Astrocyte of the cerebellum (primary cell): Measurements from ENCODE around the gene RICTOR.

Experiments used
- DNase-seq: peaks from one replicate; pipeline ENCODE4 v3.0.0-alpha.2; 2011; ENCODE audit warnings: low read depth
- H3K4me3 ChIP-seq: 2 replicates; pipeline ENCODE4 v1.5.1; 2011; ENCODE audit warnings: mild to moderate bottlenecking, low read depth, low read length, moderate library complexity
- in situ Hi-C: cut with HindIII; loops from 2 replicates; pipeline ENCODE4 v1.10.0; 2017; ENCODE audit warnings: low sequenced_read_pairs
- TF ChIP-seq, protein P1 (sequence below): IDR thresholded peaks from 2 replicates; pipeline ENCODE4 v1.5.1; 2012; ENCODE audit warnings: low read length, low read depth, moderate library complexity, mild to moderate bottlenecking; ENCODE audit errors: missing control alignments

Gene RICTOR

DNA sequence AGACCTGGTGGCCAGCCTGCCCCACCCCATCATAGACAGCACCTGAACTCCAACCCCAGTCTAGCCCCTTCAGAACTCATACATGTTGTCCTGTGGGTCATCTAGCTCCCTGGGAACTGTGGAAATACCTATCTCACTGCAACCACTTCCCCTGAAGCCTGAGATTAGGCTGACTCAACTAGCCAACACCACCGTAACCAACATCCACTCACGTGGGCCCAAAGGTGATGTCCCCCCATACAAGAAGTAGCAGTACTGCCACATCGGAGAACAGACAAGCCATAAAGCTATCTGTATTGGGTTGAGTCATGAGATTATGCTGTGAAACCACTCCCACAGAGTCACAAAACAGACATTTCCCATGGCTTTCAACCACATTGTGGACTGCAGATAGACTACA is 181.8 kb downstream of the RICTOR start:
- no peak for DNase-seq
- TF ChIP-seq, protein P1, sequence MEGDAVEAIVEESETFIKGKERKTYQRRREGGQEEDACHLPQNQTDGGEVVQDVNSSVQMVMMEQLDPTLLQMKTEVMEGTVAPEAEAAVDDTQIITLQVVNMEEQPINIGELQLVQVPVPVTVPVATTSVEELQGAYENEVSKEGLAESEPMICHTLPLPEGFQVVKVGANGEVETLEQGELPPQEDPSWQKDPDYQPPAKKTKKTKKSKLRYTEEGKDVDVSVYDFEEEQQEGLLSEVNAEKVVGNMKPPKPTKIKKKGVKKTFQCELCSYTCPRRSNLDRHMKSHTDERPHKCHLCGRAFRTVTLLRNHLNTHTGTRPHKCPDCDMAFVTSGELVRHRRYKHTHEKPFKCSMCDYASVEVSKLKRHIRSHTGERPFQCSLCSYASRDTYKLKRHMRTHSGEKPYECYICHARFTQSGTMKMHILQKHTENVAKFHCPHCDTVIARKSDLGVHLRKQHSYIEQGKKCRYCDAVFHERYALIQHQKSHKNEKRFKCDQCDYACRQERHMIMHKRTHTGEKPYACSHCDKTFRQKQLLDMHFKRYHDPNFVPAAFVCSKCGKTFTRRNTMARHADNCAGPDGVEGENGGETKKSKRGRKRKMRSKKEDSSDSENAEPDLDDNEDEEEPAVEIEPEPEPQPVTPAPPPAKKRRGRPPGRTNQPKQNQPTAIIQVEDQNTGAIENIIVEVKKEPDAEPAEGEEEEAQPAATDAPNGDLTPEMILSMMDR: no peak
- H3K4me3 ChIP-seq: no peak overlapping the region
- in situ Hi-C loops: no loop called here

- in situ Hi-C loops: no loop called here
- no peak overlapping the region for H3K4me3 ChIP-seq
- no peak for DNase-seq
- TF ChIP-seq, protein P1: no peak
These were observed 182.6 kb downstream of the RICTOR start for GRCh38 chr5:38891563-38891962.

GRCh38 chr5:38889424-38889823 is 184.8 kb downstream of the RICTOR start:
- DNase-seq: no peak
- H3K4me3 ChIP-seq: no peak overlapping the region
- in situ Hi-C loops: no loop called here
- TF ChIP-seq, protein P1: no peak

- in situ Hi-C loops: no loop called here
- no peak overlapping the region for H3K4me3 ChIP-seq
- DNase-seq: no peak
- TF ChIP-seq, protein P1: no peak
These were observed 186.2 kb downstream of the RICTOR start for GRCh38 chr5:38888041-38888440.
